Colonic mucosa (tissue), 4 donors: ENCODE data around the gene OSBP. TPM values are rescaled to one million over a fixed set of nuclear protein-coding genes. Genes with fewer than 3 reads are reported as not detected.
"Not testable (repeated sequence)": the region's sequence is repeated elsewhere in the genome, so short reads cannot be mapped to it uniquely, and the experiment has no call there.

Experiments
- DNase-seq: peaks from one replicate; pipeline ENCODE4 v3.0.0-alpha.2; 2020
- H3K27ac ChIP-seq: fragments of 200-600 bp; one replicate; pipeline ENCODE4 v1.8.0; 2021
- H3K27me3 ChIP-seq: fragments of 200-600 bp; one replicate; pipeline ENCODE4 v1.8.0; 2021
- H3K36me3 ChIP-seq: fragments of 200-600 bp; one replicate; pipeline ENCODE4 v1.8.0; 2021
- H3K4me1 ChIP-seq: fragments of 200-600 bp; one replicate; pipeline ENCODE4 v1.8.0; 2021; ENCODE audit warnings: mild to moderate bottlenecking
- H3K4me3 ChIP-seq: fragments of 200-600 bp; one replicate; pipeline ENCODE4 v1.8.0; 2021
- H3K9ac ChIP-seq, 2 donors: one replicate each; pipeline ENCODE4 v1.7.0; 2013; ENCODE audit warnings: control low read depth in 2 of 2, low read depth in 2 of 2, low read length in 2 of 2
- H3K9me3 ChIP-seq: fragments of 200-600 bp; one replicate; pipeline ENCODE4 v1.8.0; 2021
- CTCF ChIP-seq: fragments of 200-600 bp; IDR thresholded peaks from one replicate; pipeline ENCODE4 v1.8.0; 2022; ENCODE audit warnings: antibody characterized with exemption, mild to moderate bottlenecking
- intact Hi-C: fragments of 100-400 bp; cut with DNase I; formaldehyde crosslinking; loops from one replicate; pipeline ENCODE4 v1.14.1; 2022
- total RNA-seq, 2 donors: library from RNA; stranded (reverse); fragmentation: NEBNext Ultra II Directional in 1 of 2; extraction: Animal tissue kit (Norgen Biotek cat#: 25700) in 1 of 2; gene quantifications; one replicate each; pipeline ENCODE4 v1.2.1, GENCODE V29; 2021
- donor health status: healthy.
- donor health status: DM: no; HTN: no; CAD: no.
- donor health status: DM: no; HTN: no; CAD: no.

OSBP gene
- total RNA-seq, 2 donors from 2014 or later, result 57.1 to 64.7 TPM

- intact Hi-C loops, result no loop called here
Measured at GRCh38 chr11:59629996-59630395, 14.4 kb upstream of the OSBP start.

GRCh38 chr11:59626969-59627368 lies 11.4 kb upstream of the OSBP start:
- DNase-seq, H3K27me3 ChIP-seq, H3K4me1 ChIP-seq, intact Hi-C loops, H3K4me3 ChIP-seq, H3K36me3 ChIP-seq, H3K27ac ChIP-seq, H3K9ac ChIP-seq, H3K9me3 ChIP-seq: not testable (repeated sequence)

More at GRCh38 chr11:59629996-59630395, 14.4 kb upstream of the OSBP start:
- no peak for DNase-seq
- no peak overlapping the region for H3K27ac ChIP-seq
- H3K9me3 ChIP-seq, result no peaks in the 10 kb centered on the region
- no peaks in the 10 kb centered on the region for H3K27me3 ChIP-seq
- H3K4me3 ChIP-seq, result no peak overlapping the region
- H3K36me3 ChIP-seq, result no peaks in the 10 kb centered on the region
- H3K4me1 ChIP-seq, result no peaks in the 10 kb centered on the region
- no peak for TF ChIP-seq CTCF
- H3K9ac ChIP-seq, result no peak overlapping the region

GRCh38 chr11:59625703-59626102 lies 10.1 kb upstream of the OSBP start:
- intact Hi-C loops, result no loop called here
- Histone ChIP-seq H3K36me3 (no peaks in the 10 kb centered on the region), H3K27ac (no peak overlapping the region), H3K9me3 (no peaks in the 10 kb centered on the region), H3K27me3 (no peaks in the 10 kb centered on the region), H3K9ac (no peak overlapping the region), H3K4me3 (no peak overlapping the region), H3K4me1 (no peaks in the 10 kb centered on the region)
- no peak for DNase-seq
- TF ChIP-seq CTCF, result no peak

GRCh38 chr11:59617876-59618275 lies 2.3 kb upstream of the OSBP start:
- no peaks in the 10 kb centered on the region for H3K27me3 ChIP-seq
- no peak overlapping the region for H3K4me3 ChIP-seq
- no peaks in the 10 kb centered on the region for H3K9me3 ChIP-seq
- intact Hi-C loops, result loop anchor here (10.0 kb wide), 1 partner anchor 53 kb away; no protein-coding TSS in a partner anchor
- no peaks in the 10 kb centered on the region for H3K36me3 ChIP-seq
- H3K4me1 ChIP-seq, result peaks cover 17% of the 10 kb centered on the region
- H3K27ac ChIP-seq, result no peak overlapping the region
- DNase-seq, result no peak
- no peak overlapping the region for H3K9ac ChIP-seq
- TF ChIP-seq CTCF, result no peak

GRCh38 chr11:59616396-59616982 lies 915 bp upstream of the OSBP start:
- Histone ChIP-seq H3K9ac (peak overlapping the region; percentile 80 to 85), H3K4me1 (peaks cover 24% of the 10 kb centered on the region), H3K27me3 (no peaks in the 10 kb centered on the region), H3K9me3 (no peaks in the 10 kb centered on the region), H3K4me3 (peak overlapping the region; percentile 36), H3K36me3 (no peaks in the 10 kb centered on the region), H3K27ac (peak overlapping the region; percentile 86)
- no peak for TF ChIP-seq CTCF
- DNase-seq, result no peak
- intact Hi-C loops, result loop anchor here (10.0 kb wide), 1 partner anchor 52 kb away; no protein-coding TSS in a partner anchor

GRCh38 chr11:59615120-59615636 lies 396 bp downstream of the OSBP start:
- H3K9ac ChIP-seq, result peak overlapping the region; percentile 82 to 99
- no peaks in the 10 kb centered on the region for H3K9me3 ChIP-seq
- no peak for TF ChIP-seq CTCF
- no peaks in the 10 kb centered on the region for H3K36me3 ChIP-seq
- peak overlapping the region; percentile 82 for H3K27ac ChIP-seq
- intact Hi-C loops, result loop anchor here (10.0 kb wide), 1 partner anchor 50 kb away; no protein-coding TSS in a partner anchor
- peak; percentile 73 for DNase-seq
- no peaks in the 10 kb centered on the region for H3K27me3 ChIP-seq
- peak overlapping the region; percentile 81 for H3K4me3 ChIP-seq
- peaks cover 24% of the 10 kb centered on the region for H3K4me1 ChIP-seq
